CD4-positive, alpha-beta memory T cell (primary cell): ENCODE measurements around the gene AADACL4. TPM values are rescaled to one million over a fixed set of nuclear protein-coding genes. Genes with fewer than 3 reads are reported as not detected.

Experiments
- CTCF ChIA-PET: fragments of 350-600 bp; sonication (Branson Sonifier 250); formaldehyde crosslinking; loops from one replicate; lab custom pipeline; 2021; ENCODE audit warnings: inconsistent platforms; ENCODE audit not compliant: partially characterized antibody; lab: Charles Lee
- POLR2A ChIA-PET: fragments of 350-600 bp; sonication (Branson Sonifier 250); formaldehyde crosslinking; loops from one replicate; lab custom pipeline; 2021; ENCODE audit not compliant: partially characterized antibody; lab: Charles Lee
- DNase-seq, 5 donors: peaks; one replicate each; pipeline versions ENCODE4 v3.0.0 to v3.0.0-alpha.2; 2020 to 2022; ENCODE audit warnings: mixed read lengths in 1 of 5
- H3K27ac ChIP-seq: one replicate; pipeline ENCODE4 v1.7.0; 2013; ENCODE audit warnings: low read depth, low read length
- H3K27me3 ChIP-seq: 2 replicates; pipeline ENCODE4 v1.7.0; 2013; ENCODE audit warnings: mild to moderate bottlenecking, low read length, moderate library complexity; ENCODE audit not compliant: insufficient read depth
- H3K36me3 ChIP-seq: 2 replicates; pipeline ENCODE4 v1.7.0; 2013; ENCODE audit warnings: mild to moderate bottlenecking, low read length, moderate library complexity; ENCODE audit not compliant: insufficient read depth
- H3K4me1 ChIP-seq: 2 replicates; pipeline ENCODE4 v1.7.0; 2013; ENCODE audit warnings: mild to moderate bottlenecking, low read length, moderate library complexity; ENCODE audit not compliant: insufficient read depth
- H3K4me3 ChIP-seq, 2 donors: one replicate each; pipeline ENCODE4 v1.7.0; 2013; ENCODE audit warnings: low read length in 2 of 2, mild to moderate bottlenecking in 1 of 2
- H3K9me3 ChIP-seq, 2 donors: one replicate each; pipeline ENCODE4 v1.7.0; 2013; ENCODE audit warnings: low read length in 2 of 2, control low read depth in 1 of 2; ENCODE audit not compliant: control insufficient read depth in 1 of 2
- H3K27ac Mint-ChIP-seq, 7 donors: one replicate each; pipeline ENCODE4 v1.8.0; 2020 to 2021; ENCODE audit warnings: mixed read lengths in 7 of 7, mild to moderate bottlenecking in 6 of 7, inconsistent platforms in 3 of 7, moderate library complexity in 3 of 7
- H3K27me3 Mint-ChIP-seq, 2 donors: one replicate each; pipeline ENCODE4 v1.8.0; 2020 to 2021; ENCODE audit warnings: mixed read lengths in 2 of 2
- H3K36me3 Mint-ChIP-seq, 2 donors: one replicate each; pipeline ENCODE4 v1.8.0; 2020 to 2021; ENCODE audit warnings: mixed read lengths in 2 of 2, inconsistent platforms in 1 of 2, mild to moderate bottlenecking in 1 of 2
- H3K4me1 Mint-ChIP-seq, 4 donors: one replicate each; pipeline ENCODE4 v1.8.0; 2020 to 2021; ENCODE audit warnings: mixed read lengths in 4 of 4, mild to moderate bottlenecking in 1 of 4
- H3K4me3 Mint-ChIP-seq, 8 donors: one replicate each; pipeline ENCODE4 v1.8.0; 2020 to 2021; ENCODE audit warnings: mixed read lengths in 8 of 8, mild to moderate bottlenecking in 7 of 8, moderate library complexity in 6 of 8, inconsistent platforms in 3 of 8
- H3K9me3 Mint-ChIP-seq, 8 donors: one replicate each; pipeline ENCODE4 v1.8.0; 2020 to 2021; ENCODE audit warnings: mixed read lengths in 8 of 8, mild to moderate bottlenecking in 5 of 8, inconsistent platforms in 3 of 8, moderate library complexity in 1 of 8
- intact Hi-C: fragments of 100-400 bp; cut with micrococcal nuclease; formaldehyde crosslinking; loops from one replicate; pipeline ENCODE4 v1.15.1; 2023
- polyA plus RNA-seq, 2 donors: library from polyadenylated mRNA; unstranded; fragments of 300-500 nt; fragmentation: Illumina TruSeq; gene quantifications; one replicate each; pipeline ENCODE4 v1.2.3, GENCODE V29; 2021
- total RNA-seq, 2 experiments: library from RNA; stranded (reverse); gene quantifications; one replicate each; pipeline ENCODE4 v1.2.3, GENCODE V29; 2021

The AADACL4 gene
- total RNA-seq = not detected
- not detected for polyA plus RNA-seq

DNA sequence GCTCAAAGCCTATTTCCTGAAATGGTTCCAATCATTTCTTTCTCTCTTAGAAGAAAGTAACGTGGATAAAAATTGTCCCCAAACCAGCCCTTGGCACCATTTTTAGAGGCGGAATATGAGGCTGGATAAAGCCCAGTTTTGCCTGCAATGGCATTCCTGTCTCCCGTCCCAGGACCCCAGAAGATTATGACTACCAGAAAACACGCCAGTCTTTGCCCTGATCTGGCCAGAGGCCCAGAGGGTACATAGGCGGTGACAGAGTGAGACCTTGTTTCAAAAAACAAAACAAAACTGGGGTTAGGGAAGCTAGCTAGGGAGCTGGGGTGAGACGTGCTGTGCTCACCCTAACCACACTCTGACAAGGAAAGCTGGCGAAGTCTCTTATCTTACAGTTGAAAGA, at the start of gene AADACL4:
AADACL4 (plus strand) TSS at position 301 of the 400 bp plus-strand sequence. CDS start 462 bp downstream, outside the sequence.
- no peak within 1 kb of the TSS for H3K27ac ChIP-seq
- DNase-seq = no peak
- Mint-ChIP-seq H3K27ac (no peak within 1 kb of the TSS), H3K4me3 (no peak within 1 kb of the TSS), H3K9me3 (peaks cover 0 to 36% (median 25%) of the 10 kb centered on the region in 8 donors), H3K4me1 (no peaks in the 10 kb centered on the region), H3K36me3 (peaks cover 0 to 7% of the 10 kb centered on the region in 2 donors), H3K27me3 (peaks cover under 1 to 8% of the 10 kb centered on the region in 2 donors)
- ChIA-PET POLR2A (no interaction called here), CTCF (interaction anchor here (1.4 kb wide), 1 partner anchor 15 kb away, joined by 6 read pairs; no protein-coding TSS in a partner anchor)
- peaks cover 4 to 14% of the 10 kb centered on the region in 2 donors for H3K9me3 ChIP-seq
- intact Hi-C loops = no loop called here
- H3K36me3 ChIP-seq = no peaks in the 10 kb centered on the region
- no peak within 1 kb of the TSS for H3K4me3 ChIP-seq
- H3K27me3 ChIP-seq = no peaks in the 10 kb centered on the region
- no peaks in the 10 kb centered on the region for H3K4me1 ChIP-seq

DNA sequence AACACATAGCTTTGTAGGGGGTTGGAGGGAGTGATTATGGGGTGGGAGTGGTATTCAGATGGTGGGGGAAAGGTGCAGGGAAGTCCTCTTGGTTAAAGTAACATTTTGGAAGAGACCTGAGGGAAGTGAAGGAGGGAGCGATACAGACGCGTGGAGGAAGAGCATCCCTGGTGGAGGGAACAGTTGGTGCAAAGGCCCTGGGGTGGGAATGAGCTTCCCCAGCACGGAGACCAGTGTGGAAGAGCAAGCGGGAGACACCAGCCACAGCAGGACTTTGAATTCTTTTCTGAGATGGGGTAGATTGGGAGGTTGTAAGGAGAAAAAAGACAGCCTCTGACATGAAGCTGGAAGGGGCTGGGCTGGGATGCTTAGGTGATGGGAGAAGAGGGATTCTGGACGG, 49.4 kb upstream of the AADACL4 start:
- H3K27me3 Mint-ChIP-seq = no peaks in the 10 kb centered on the region
- ChIA-PET POLR2A (interaction anchor here (0.6 to 3.1 kb wide), 2 partner anchors 25 to 351 kb away, joined by 3 to 17 read pairs; partner anchors contain the start of gene DHRS3), CTCF (interaction anchor here (0.9 kb wide), 1 partner anchor 29 kb away, joined by 3 read pairs; no protein-coding TSS in a partner anchor)
- H3K27ac ChIP-seq = no peak overlapping the region
- peaks cover 4% of the 10 kb centered on the region for H3K36me3 ChIP-seq
- DNase-seq = no peak
- H3K36me3 Mint-ChIP-seq = peaks cover 4 to 5% of the 10 kb centered on the region in 2 donors
- H3K27me3 ChIP-seq = no peaks in the 10 kb centered on the region
- H3K9me3 ChIP-seq = no peaks in the 10 kb centered on the region
- H3K9me3 Mint-ChIP-seq = no peaks in the 10 kb centered on the region
- intact Hi-C loops = no loop called here
- H3K4me1 ChIP-seq = peaks cover 28% of the 10 kb centered on the region
- peak overlapping the region; percentile 62 to 82 (median 76) for H3K4me3 Mint-ChIP-seq
- peaks cover 20 to 64% (median 40%) of the 10 kb centered on the region in 4 donors for H3K4me1 Mint-ChIP-seq
- no peak overlapping the region for H3K4me3 ChIP-seq
- peak overlapping the region in 5 of 7 donors; percentile 50 to 85 (median 68) for H3K27ac Mint-ChIP-seq

DNA sequence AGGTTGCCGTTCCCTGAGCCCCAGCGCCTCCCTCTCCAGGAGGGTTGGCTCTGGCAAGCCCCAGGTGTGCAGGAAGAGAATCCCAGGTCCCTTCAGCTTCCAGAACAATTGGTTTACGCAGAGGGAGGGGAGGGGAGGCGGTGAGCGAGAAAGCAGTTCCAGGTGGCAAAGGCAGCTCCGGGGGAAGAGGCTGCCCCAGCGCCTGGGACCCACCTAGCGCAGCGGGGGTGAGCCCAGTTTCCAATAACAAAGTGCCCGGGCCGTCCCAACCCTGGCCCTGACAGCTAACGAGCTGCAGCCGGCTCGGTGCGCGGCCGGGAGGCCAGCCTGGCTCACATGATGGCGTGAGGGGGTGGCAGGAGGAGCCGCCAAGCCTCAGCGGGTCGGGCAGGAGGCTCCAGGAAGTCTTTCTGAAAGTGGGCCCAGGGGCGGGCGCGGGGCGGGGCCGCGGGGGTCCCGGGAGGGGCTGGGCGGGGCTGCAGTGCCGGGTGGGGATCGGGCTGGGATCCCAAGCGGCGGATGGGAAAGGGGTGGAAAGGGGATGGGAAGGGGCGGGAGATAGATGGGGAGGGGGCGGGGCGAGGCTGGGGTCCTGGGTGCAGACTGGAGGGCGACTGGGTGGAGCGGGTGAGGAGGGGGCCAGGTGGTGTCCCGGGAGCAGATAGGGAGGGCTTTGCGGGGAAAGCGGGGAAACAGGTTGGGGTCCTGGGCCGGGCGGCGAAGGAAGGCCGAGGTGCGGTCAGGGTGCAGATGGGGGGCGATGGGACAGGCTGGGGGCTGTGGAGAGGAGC, 48.7 kb upstream of the AADACL4 start:
- Histone ChIP-seq H3K27me3 (no peaks in the 10 kb centered on the region), H3K4me3 (no peak overlapping the region), H3K9me3 (no peaks in the 10 kb centered on the region), H3K36me3 (peaks cover 4% of the 10 kb centered on the region), H3K27ac (no peak overlapping the region), H3K4me1 (peaks cover 28% of the 10 kb centered on the region)
- Mint-ChIP-seq H3K36me3 (peaks cover 4 to 5% of the 10 kb centered on the region in 2 donors), H3K4me3 (peak overlapping the region; percentile 62 to 82 (median 76)), H3K27me3 (no peaks in the 10 kb centered on the region), H3K4me1 (peaks cover 20 to 70% (median 44%) of the 10 kb centered on the region in 4 donors), H3K27ac (peak overlapping the region in 4 of 7 donors; percentile 13 to 85 (median 76)), H3K9me3 (no peaks in the 10 kb centered on the region)
- no peak for DNase-seq
- ChIA-PET POLR2A (interaction anchor here (0.8 to 3.1 kb wide), 2 partner anchors 24 to 85 kb away, joined by 3 to 17 read pairs; partner anchors contain the start of gene DHRS3), CTCF (interaction anchor here (0.9 kb wide), 1 partner anchor 29 kb away, joined by 3 read pairs; no protein-coding TSS in a partner anchor)
- intact Hi-C loops = no loop called here

DNA sequence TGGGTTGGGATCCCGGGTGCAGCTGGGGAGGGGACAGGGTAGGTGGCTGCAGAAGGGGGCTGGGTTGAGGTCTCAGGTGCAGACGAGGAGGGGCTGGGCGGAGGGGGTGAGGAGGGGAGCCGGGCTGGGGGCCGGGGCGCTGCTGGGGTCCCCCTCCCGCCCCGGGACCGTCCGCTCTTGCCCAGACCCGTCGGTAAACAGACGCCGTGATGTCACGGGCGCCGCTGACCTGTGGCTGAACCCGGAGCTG, 48.2 kb upstream of the AADACL4 start:
- H3K9me3 ChIP-seq = no peaks in the 10 kb centered on the region

DNA sequence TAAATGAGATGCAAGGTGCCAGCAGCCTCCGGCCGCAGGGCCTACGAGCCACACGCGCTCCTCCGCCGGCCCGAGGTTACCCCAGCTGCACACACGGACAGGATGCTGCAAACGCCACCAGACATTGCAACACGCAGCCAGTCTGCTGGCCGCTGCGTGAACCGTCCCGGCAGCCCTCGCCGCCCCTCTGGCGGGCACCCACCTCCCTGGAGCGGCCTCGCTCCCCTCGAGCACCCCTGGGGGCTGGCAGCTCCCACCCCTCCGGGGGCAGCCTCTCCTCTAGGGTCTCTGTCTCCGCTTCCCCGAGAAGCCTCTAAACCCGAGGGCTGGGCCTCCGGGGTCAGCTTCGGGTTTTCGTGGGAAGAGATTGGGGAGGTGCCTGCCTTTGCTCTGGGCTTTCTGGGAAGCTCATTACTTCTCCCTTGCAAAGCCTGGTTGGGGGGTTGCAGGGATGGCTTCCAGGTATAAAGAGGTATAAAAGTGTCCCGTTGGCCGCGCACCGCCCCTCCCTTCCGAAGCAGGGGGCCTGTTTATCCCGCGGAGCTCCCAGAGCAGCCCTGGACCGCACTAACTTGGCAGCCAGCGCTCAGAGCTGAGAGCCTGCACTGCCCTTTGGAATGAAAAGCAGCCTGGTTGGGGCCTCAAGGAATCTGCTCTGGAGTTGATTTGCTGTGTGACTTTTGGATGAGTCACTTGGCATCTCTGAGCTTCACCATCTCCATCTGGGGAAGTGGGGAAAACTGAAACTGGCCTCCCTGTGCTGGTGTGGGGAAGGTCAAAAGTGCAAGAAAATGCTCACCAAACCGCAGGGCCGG, 47.7 kb upstream of the AADACL4 start:
- Histone ChIP-seq H3K9me3 (no peaks in the 10 kb centered on the region), H3K4me1 (peaks cover 35% of the 10 kb centered on the region), H3K36me3 (peaks cover 4% of the 10 kb centered on the region), H3K4me3 (no peak overlapping the region), H3K27me3 (no peaks in the 10 kb centered on the region), H3K27ac (no peak overlapping the region)
- ChIA-PET CTCF (interaction anchor here (1.4 kb wide), 1 partner anchor 23 kb away, joined by 4 read pairs; no protein-coding TSS in a partner anchor), POLR2A (interaction anchor here (0.8 to 3.1 kb wide), 2 partner anchors 23 to 86 kb away, joined by 3 to 17 read pairs; partner anchors contain the start of gene DHRS3)
- no peak for DNase-seq
- H3K4me1 Mint-ChIP-seq = peaks cover 24 to 73% (median 50%) of the 10 kb centered on the region in 4 donors
- no peak overlapping the region for H3K27ac Mint-ChIP-seq
- peak overlapping the region in 4 of 8 donors; percentile 15 to 58 (median 24) for H3K4me3 Mint-ChIP-seq
- H3K36me3 Mint-ChIP-seq = peaks cover 3 to 4% of the 10 kb centered on the region in 2 donors
- no peaks in the 10 kb centered on the region for H3K9me3 Mint-ChIP-seq
- H3K27me3 Mint-ChIP-seq = no peaks in the 10 kb centered on the region
- intact Hi-C loops = no loop called here

More for the DNA sequence above, 48.2 kb upstream of the AADACL4 start:
- no peaks in the 10 kb centered on the region for H3K27me3 Mint-ChIP-seq
- H3K9me3 Mint-ChIP-seq = no peaks in the 10 kb centered on the region
- H3K27ac ChIP-seq = no peak overlapping the region
- no peak overlapping the region for H3K27ac Mint-ChIP-seq
- CTCF ChIA-PET = interaction anchor here (1.4 kb wide), 1 partner anchor 23 kb away, joined by 4 read pairs; no protein-coding TSS in a partner anchor
- intact Hi-C loops = no loop called here
- POLR2A ChIA-PET = interaction anchor here (0.8 to 3.1 kb wide), 2 partner anchors 24 to 85 kb away, joined by 3 to 17 read pairs; partner anchors contain the start of gene DHRS3
- H3K4me1 ChIP-seq = peaks cover 30% of the 10 kb centered on the region
- no peak for DNase-seq
- H3K36me3 Mint-ChIP-seq = peaks cover 4 to 5% of the 10 kb centered on the region in 2 donors
- H3K4me3 ChIP-seq = no peak overlapping the region
- H3K4me3 Mint-ChIP-seq = peak overlapping the region in 5 of 8 donors; percentile 15 to 31 (median 25)
- H3K27me3 ChIP-seq = no peaks in the 10 kb centered on the region
- peaks cover 22 to 73% (median 46%) of the 10 kb centered on the region in 4 donors for H3K4me1 Mint-ChIP-seq
- peaks cover 4% of the 10 kb centered on the region for H3K36me3 ChIP-seq

DNA sequence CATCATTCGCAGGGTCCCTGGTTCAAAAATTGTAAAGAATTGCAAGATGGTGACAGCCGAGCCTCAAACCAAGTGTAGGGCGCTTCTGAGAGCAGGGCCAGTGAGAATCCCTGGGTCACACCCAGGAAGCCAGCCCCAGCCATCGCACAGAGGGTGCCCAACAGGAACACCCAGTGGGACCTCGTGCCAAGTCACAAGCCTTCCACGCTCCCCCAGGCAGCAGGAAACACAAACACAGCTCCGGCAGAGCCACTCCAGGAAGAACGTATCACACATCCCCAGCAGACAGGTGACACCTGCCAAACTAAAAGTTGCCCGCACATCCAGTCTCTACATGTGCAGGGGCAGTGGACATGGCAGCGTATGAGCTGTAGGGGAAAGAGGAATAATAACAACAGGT, 46.1 kb upstream of the AADACL4 start:
- H3K4me3 Mint-ChIP-seq = peak overlapping the region in 5 of 8 donors; percentile 10 to 50 (median 22)
- H3K9me3 Mint-ChIP-seq = no peaks in the 10 kb centered on the region
- intact Hi-C loops = no loop called here
- H3K27me3 Mint-ChIP-seq = no peaks in the 10 kb centered on the region
- Histone ChIP-seq H3K4me3 (no peak overlapping the region), H3K36me3 (no peaks in the 10 kb centered on the region), H3K27me3 (no peaks in the 10 kb centered on the region), H3K27ac (no peak overlapping the region), H3K4me1 (peaks cover 51% of the 10 kb centered on the region), H3K9me3 (no peaks in the 10 kb centered on the region)
- ChIA-PET POLR2A (interaction anchor here (13.6 kb wide), 1 partner anchor 19 kb away, joined by 327 read pairs; the partner anchor contains the start of gene DHRS3), CTCF (interaction anchor here (1.4 to 10.1 kb wide), 2 partner anchors 20 to 62 kb away, joined by 4 to 196 read pairs; partner anchors contain the start of gene DHRS3)
- H3K36me3 Mint-ChIP-seq = peaks cover 0 to 1% of the 10 kb centered on the region in 2 donors
- DNase-seq = no peak
- H3K4me1 Mint-ChIP-seq = peaks cover 29 to 80% (median 53%) of the 10 kb centered on the region in 4 donors
- H3K27ac Mint-ChIP-seq = peak overlapping the region in 3 of 7 donors; percentile 52 to 69 (median 61)
